HepG2 (cell line): Measurements from ENCODE around the gene MFAP3L. TPM values are rescaled to one million over a fixed set of nuclear protein-coding genes. Genes with fewer than 3 reads are reported as not detected.
A peak's percentile ranks its signal among the peaks of the same experiment; 100 is the strongest.

Source experiments
- ATM ChIP-seq: fragments of 450-650 bp; IDR thresholded peaks from 2 replicates; pipeline ENCODE4 v1.7.1; 2017; ENCODE audit warnings: mild to moderate bottlenecking, borderline replicate concordance
- E2F5 ChIP-seq: sonication (generic); formaldehyde crosslinking; conservative IDR thresholded peaks from 2 replicates; pipeline ENCODE4 v1.4.0; 2020; ENCODE audit warnings: missing genetic modification reagents
- KDM4B ChIP-seq: sonication (generic); formaldehyde crosslinking; IDR thresholded peaks from 2 replicates; pipeline ENCODE4 v1.4.0; 2020; ENCODE audit warnings: missing genetic modification reagents
- MTA3 ChIP-seq: sonication (generic); formaldehyde crosslinking; IDR thresholded peaks from 2 replicates; pipeline ENCODE4 v1.4.0; 2020; ENCODE audit warnings: missing genetic modification reagents
- NR0B2 ChIP-seq: sonication (generic); formaldehyde crosslinking; IDR thresholded peaks from 2 replicates; pipeline ENCODE4 v1.4.0; 2020; ENCODE audit warnings: mild to moderate bottlenecking, missing genetic modification reagents
- PRMT3 ChIP-seq: sonication (generic); formaldehyde crosslinking; IDR thresholded peaks from 2 replicates; pipeline ENCODE4 v1.8.1; 2022; ENCODE audit warnings: low read depth, mild to moderate bottlenecking, moderate library complexity, missing genetic modification reagents, borderline replicate concordance
- RFX3 ChIP-seq: IDR thresholded peaks from 2 replicates; pipeline ENCODE4 v1.6.1; 2016; ENCODE audit warnings: missing biosample characterization, missing genetic modification reagents
- TFAP4 ChIP-seq: sonication (generic); IDR thresholded peaks from 2 replicates; pipeline ENCODE4 v1.6.1; 2016; ENCODE audit warnings: low read depth, borderline replicate concordance
- ZC3H13 ChIP-seq: sonication (generic); formaldehyde crosslinking; IDR thresholded peaks from 2 replicates; pipeline ENCODE4 v1.8.1; 2023; ENCODE audit warnings: mild to moderate bottlenecking, missing genetic modification reagents, moderate library complexity
- ZKSCAN5 ChIP-seq: sonication (generic); formaldehyde crosslinking; IDR thresholded peaks from 2 replicates; pipeline ENCODE4 v1.5.1; 2020; ENCODE audit warnings: mild to moderate bottlenecking, missing genetic modification reagents
- ZNF33A ChIP-seq: sonication (generic); formaldehyde crosslinking; IDR thresholded peaks from 2 replicates; pipeline ENCODE4 v1.5.1; 2020; ENCODE audit warnings: missing genetic modification reagents, mild to moderate bottlenecking, moderate library complexity, borderline replicate concordance
- ZNF343 ChIP-seq: sonication (generic); formaldehyde crosslinking; IDR thresholded peaks from 2 replicates; pipeline ENCODE4 v1.4.0; 2020; ENCODE audit warnings: mild to moderate bottlenecking, missing genetic modification reagents
- ZNF577 ChIP-seq: sonication (generic); formaldehyde crosslinking; IDR thresholded peaks from 2 replicates; pipeline ENCODE4 v1.4.0; 2020; ENCODE audit warnings: mild to moderate bottlenecking, low read depth, missing genetic modification reagents, borderline replicate concordance
- ZNF646 ChIP-seq: sonication (generic); formaldehyde crosslinking; IDR thresholded peaks from 2 replicates; pipeline ENCODE4 v1.9.0; 2021; ENCODE audit warnings: mild to moderate bottlenecking, missing genetic modification reagents
- polyA plus RNA-seq, 8 experiments: library from polyadenylated mRNA; depleted of rRNA in 3 of 8; stranded (reverse) in 7 of 8; unstranded in 1 of 8; fragments of >200 nt; fragmentation: Illumina TruSeq in 4 of 8; extraction: Trizol in 4 of 8; gene quantifications; 2 replicates each; pipeline versions ENCODE4 v1.2.1 to v1.2.3, GENCODE V29; 2011 to 2016; ENCODE audit warnings: low read depth in 4 of 8, missing spikeins in 1 of 8, mixed read lengths in 1 of 8; ENCODE audit not compliant: insufficient read depth in 1 of 8
- total RNA-seq, 5 experiments: library from RNA; depleted of rRNA; stranded (reverse); fragments of >200 nt; fragmentation: Illumina TruSeq; extraction: Trizol; gene quantifications; 2 replicates each; pipeline ENCODE4 v1.2.3, GENCODE V29; 2016; ENCODE audit warnings: low read depth in 1 of 5
- TF ChIP-seq, protein P1 (sequence below): sonication (generic); formaldehyde crosslinking; IDR thresholded peaks from 2 replicates; pipeline ENCODE4 v1.5.0; 2020; ENCODE audit warnings: missing genetic modification reagents
- TF ChIP-seq, protein P2 (sequence below): sonication (generic); formaldehyde crosslinking; IDR thresholded peaks from 2 replicates; pipeline ENCODE4 v1.4.0; 2020; ENCODE audit warnings: missing genetic modification reagents

Gene MFAP3L
- total and polyA plus RNA-seq, 2 of the 13 experiments (the other 11 are each of a cell fraction or from before 2014, with no cell fraction given) = 1.5 to 3.6 TPM

DNA sequence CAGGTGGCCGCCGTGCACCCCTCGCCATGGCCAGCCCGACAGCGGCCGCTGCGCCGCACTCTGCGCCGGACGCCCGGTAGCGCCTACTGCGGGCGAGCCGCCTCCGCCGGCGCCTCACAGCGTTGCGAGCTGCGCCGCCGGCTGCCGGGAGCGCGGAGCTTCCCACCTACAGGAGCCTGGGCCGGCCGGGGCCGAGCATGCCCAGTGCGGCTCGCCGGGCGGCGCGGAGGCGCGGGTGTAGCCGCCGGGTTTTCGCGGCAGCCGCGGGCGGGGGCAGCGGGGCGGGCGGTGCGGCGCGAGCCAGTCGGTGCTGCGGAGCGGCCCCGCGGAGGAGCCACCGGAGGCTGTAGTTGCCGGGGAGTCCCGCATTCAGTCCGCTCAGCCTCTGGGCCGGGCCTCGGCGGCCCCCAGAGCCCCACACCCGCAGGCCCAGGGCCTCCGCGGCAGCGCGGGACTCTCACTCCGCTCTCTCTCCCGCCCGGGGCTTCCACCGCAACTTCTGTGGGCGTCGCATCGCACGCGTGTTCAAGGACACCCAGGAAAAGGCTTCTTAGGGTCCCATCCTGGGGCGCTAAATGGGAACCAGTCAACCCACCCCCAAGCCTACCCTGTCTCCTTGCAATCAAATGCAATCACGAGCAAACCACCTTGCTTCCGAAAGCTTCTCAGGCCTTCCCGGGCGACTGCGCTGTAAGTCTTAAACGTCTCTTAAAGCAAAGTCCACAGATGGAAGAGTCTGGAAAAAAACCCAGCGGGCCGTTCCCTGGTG is at the start of gene MFAP3L (continued):
- TF ChIP-seq ZNF646 (no peak), ZNF33A (CRISPR knock-in tag) (no peak), ZC3H13 (CRISPR knock-in tag) (no peak), ZNF577 (CRISPR knock-in tag) (no peak), PRMT3 (CRISPR knock-in tag) (peak; percentile 72; the same call in 1 of the 2 replicates), ATM (no peak), E2F5 (CRISPR knock-in tag) (no peak), KDM4B (CRISPR knock-in tag) (no peak), ZNF343 (CRISPR knock-in tag) (no peak), TFAP4 (no peak), NR0B2 (0 out of 2 replicates have a peak, but pooled peaks have one; percentile 11), RFX3 (no peak), ZKSCAN5 (CRISPR knock-in tag) (no peak), MTA3 (CRISPR knock-in tag) (no peak)
- TF ChIP-seq, protein P1, sequence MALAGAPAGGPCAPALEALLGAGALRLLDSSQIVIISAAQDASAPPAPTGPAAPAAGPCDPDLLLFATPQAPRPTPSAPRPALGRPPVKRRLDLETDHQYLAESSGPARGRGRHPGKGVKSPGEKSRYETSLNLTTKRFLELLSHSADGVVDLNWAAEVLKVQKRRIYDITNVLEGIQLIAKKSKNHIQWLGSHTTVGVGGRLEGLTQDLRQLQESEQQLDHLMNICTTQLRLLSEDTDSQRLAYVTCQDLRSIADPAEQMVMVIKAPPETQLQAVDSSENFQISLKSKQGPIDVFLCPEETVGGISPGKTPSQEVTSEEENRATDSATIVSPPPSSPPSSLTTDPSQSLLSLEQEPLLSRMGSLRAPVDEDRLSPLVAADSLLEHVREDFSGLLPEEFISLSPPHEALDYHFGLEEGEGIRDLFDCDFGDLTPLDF (CRISPR knock-in tag) = no peak
- TF ChIP-seq, protein P2, sequence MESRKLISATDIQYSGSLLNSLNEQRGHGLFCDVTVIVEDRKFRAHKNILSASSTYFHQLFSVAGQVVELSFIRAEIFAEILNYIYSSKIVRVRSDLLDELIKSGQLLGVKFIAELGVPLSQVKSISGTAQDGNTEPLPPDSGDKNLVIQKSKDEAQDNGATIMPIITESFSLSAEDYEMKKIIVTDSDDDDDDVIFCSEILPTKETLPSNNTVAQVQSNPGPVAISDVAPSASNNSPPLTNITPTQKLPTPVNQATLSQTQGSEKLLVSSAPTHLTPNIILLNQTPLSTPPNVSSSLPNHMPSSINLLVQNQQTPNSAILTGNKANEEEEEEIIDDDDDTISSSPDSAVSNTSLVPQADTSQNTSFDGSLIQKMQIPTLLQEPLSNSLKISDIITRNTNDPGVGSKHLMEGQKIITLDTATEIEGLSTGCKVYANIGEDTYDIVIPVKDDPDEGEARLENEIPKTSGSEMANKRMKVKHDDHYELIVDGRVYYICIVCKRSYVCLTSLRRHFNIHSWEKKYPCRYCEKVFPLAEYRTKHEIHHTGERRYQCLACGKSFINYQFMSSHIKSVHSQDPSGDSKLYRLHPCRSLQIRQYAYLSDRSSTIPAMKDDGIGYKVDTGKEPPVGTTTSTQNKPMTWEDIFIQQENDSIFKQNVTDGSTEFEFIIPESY = no peak
